GM18505 (cell line): ENCODE data around the gene GTF2A1.

Experiments
- ATAC-seq: cut with Tn5 transposase; IDR thresholded peaks from one replicate; pipeline ENCODE4 v1.9.1; 2021; ENCODE audit not compliant: unreplicated experiment
- POLR2A ChIP-seq: IDR thresholded peaks from 4 replicates; pipeline ENCODE4 v1.6.1; 2011; ENCODE audit warnings: borderline replicate concordance; ENCODE audit not compliant: insufficient read depth, insufficient read length; ENCODE audit errors: extremely low read depth

GTF2A1 gene

DNA sequence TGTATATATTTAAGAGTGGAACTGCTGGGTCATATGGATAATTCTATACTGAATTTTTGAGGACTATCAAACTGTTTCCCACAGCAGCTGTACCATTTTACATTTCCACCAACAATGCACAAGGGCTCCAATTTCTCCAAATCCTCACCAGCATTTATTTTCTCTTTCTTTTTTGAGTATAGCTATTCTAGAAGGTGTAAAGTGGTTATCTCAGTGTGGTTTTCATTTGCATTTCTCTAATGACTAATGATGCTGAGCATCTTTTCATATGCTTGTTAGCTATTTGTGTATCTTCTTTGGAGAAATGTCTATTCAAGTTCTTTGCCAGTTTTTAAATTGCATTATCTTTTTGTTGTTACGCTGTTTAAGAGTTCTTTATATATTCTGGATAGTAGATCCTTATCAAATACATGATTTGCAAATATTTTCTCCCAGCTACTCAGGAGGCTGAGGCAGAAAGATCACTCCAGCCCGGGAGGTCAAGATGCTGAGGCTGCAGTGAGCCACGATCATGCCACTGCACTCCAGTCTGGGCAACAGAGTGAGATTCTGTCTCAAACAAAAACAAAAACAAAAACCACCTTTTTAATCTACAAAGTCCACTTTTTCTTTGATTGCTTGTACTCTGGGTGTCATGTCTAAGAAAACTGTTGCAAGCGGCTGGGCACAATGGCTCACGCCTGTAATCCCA, 32.8 kb downstream of the GTF2A1 start:
- peak; percentile 79 for ATAC-seq
- TF ChIP-seq POLR2A = no peak

DNA sequence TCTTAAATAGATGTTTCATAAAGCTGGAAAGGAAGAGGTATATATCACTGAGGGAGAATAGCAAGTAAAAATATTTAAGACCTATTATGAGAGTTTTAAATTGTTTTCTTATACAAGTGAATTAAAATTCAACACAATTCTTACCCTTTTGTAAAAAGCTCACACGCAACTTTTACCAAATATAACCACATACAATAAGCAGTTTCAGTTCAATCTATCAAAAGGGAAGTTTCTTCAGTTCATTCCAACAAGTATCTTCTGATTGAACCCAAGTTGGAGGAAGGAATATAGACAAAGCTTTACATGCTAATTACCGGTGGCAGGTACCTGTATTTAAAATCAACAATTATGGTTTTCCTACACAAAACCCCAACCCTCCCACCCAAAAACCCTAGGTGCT, 41.1 kb downstream of the GTF2A1 start:
- TF ChIP-seq POLR2A = no peak
- ATAC-seq = no peak

DNA sequence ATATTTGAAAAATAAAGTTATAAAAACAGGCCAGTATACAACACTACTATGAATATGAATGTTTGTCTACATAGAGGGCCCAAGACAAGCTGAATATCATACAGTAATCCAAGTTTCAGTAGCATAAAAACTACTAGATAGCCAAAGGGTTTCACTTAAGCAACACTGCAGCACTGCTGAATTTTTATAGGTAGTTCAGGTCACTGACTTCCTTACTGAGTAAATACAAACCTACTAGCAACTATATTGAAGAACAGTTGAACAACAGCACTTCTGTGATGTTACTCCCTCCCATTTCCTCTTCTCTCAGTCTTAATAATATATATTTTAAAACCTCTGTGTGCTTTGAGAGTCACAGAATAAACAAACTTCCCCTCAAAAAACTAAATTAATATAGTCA, 42.7 kb downstream of the GTF2A1 start:
- TF ChIP-seq POLR2A = no peak
- no peak for ATAC-seq

- TF ChIP-seq POLR2A = no peak
- ATAC-seq = no peak
Measured at GRCh38 chr14:81177225-81177624, 43.5 kb downstream of the GTF2A1 start.

GRCh38 chr14:81176241-81176640, 44.5 kb downstream of the GTF2A1 start:
- TF ChIP-seq POLR2A = no peak
- no peak for ATAC-seq

DNA sequence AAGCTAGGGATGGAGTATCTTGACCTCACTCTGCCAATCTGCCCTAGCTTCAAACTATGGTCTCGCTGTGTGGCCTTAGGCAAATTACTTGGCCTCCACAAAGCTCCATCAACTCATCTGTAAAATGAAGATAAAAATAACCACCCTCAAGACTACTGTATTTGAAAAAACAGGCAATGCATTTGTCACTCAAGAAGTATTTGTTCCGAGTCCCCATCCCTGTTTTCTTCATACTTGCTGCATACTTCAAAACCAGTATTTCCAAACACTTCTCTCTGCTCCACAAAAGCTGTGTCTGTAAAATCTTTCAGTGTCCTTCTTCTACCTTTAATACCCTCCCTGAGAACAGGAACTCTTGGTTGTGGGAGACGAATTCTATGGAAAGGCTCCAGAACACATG, 47.9 kb downstream of the GTF2A1 start:
- no peak for TF ChIP-seq POLR2A
- no peak for ATAC-seq

DNA sequence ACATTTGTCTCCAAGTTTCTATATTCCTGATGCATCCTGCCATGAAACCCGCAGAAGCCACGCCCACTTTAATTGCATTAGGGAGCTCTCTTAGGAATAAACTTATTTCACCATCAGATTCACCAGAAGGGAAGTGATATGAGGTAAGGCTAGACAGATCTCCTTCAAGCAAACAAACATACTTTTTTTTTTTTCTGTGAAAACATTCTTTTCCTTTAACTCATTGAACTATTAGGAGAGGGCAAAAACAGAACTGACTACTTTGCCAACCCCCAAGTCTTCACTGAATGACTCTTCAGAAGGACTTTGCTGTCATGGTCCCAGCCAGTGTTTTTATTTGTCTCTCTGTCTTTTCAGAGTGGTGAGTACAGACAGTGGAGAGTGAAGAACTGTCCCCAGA, 48.4 kb downstream of the GTF2A1 start:
- TF ChIP-seq POLR2A = no peak
- no peak for ATAC-seq

GRCh38 chr14:81170829-81171195, 49.9 kb downstream of the GTF2A1 start:
- no peak for TF ChIP-seq POLR2A
- no peak for ATAC-seq

DNA sequence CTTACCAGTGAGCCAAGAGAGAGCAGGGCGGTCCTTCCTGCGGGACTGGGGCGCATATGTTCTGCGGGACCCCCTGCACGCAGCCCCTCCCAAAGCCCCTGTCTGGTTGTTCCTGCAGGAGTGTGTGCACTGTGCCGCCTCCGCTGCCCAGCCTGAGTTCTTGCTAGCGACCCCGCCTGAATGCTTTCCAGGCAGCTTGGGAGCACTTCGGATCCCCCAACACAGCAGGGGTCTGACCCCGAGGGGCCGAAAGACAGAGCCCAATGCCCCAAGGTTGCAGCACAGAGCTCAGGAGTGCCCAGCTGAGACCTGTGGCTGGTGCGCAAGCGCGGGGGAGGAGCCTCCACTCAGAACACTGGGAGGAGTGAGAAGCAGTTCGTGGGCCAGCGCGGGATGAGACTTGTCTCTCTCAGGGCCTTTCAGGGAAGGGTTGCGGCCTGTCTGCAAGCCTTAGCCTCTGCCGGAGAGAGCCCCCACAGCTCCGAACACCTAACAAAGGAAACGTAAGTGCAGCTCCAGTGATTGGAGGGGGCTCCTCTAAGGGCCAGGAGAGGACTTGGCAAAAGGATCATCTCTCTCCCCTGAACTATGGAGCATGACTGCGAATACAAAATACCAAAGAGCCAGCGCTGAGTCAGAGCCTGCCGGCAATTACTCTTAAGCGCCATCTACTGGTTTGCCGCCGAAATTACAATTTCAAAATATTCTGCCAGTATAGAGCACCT, 50.5 kb downstream of the GTF2A1 start:
- TF ChIP-seq POLR2A = peak; percentile 83
- ATAC-seq = peak; percentile 95

DNA sequence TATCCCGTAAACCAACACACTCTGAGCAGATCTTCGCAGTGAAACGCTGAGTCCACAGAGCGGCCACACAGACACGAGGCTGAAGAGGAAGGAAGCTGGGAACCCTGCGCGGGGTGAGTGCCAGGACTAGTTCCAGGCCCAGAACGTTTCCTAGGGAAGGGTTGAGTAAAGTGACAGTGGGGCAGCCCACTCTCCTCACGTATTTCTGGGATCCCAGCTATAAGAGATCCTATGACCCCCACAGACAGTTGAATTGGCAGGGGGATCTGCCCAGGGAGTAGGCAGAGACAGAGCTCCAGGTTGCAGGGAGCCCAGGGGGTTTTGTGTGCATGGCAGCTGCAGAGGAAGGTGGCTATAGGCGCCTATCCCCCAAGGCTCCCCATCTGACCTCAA, 51.1 kb downstream of the GTF2A1 start:
- peak; percentile 11 for ATAC-seq

DNA sequence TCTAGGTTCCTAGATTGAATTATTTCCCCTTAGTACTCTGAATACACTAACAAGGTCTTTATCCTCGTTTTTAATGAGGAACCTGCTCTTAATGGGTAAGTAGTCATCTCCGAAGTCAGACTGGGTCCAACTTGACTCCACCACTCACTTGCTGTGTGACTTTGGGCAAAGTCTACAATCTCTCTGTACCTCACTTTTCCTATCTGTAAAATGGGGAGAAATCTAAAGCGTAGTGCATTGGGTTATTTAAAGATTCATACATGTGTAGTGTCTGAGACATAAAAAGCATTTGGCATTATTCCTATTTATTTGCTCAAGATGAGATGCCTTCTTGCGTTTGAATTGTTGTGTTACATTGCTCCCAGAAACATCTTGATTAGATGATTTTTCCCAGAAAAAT, 51.5 kb downstream of the GTF2A1 start:
- ATAC-seq = no peak

More for the DNA sequence above, 51.1 kb downstream of the GTF2A1 start:
- no peak for TF ChIP-seq POLR2A

DNA sequence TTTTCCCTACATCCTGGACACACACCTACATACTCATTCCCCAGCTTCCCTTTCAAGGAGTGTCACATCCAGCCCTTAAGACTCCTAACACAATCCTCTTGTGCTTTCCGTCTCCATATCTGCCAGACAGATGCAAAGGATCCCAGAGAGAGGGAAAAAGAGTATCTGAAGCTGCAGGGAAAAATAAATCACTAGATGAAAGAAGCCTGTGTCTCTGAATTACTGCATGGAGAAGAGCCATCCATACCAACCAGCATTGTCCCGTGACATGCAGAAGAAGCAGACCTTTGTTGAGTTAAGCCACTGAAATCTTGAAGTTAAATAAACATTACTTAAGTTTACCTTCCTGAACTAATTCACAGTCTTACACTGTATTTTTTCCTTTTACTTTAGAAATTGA, 54.6 kb downstream of the GTF2A1 start:
- no peak for TF ChIP-seq POLR2A
- no peak for ATAC-seq

More for the DNA sequence above, 51.5 kb downstream of the GTF2A1 start:
- no peak for TF ChIP-seq POLR2A

- no peak for TF ChIP-seq POLR2A
- ATAC-seq = no peak
Measured at GRCh38 chr14:81165188-81165587, 55.6 kb downstream of the GTF2A1 start.

- no peak for TF ChIP-seq POLR2A
- peak; percentile 91 for ATAC-seq
Measured at GRCh38 chr14:81164167-81164774, 56.5 kb downstream of the GTF2A1 start.

DNA sequence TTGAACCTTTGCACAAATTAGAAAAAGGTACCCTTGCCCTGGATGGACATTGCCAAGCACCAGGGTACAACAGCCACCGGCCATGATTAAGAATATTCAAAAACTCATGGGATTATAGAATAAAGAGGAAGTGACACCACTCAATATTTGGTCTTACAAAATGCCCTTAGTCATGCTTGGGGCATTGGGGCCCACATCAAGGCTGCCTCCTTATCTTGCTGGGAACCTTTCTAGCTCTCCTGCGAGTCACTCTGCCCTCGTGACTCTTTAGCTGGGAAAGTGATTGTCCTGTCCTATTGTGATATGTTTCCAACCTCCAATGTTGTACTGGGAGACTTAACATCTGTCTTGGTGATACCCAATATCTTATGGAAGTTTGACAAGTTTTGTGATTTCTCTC, 57.8 kb downstream of the GTF2A1 start:
- TF ChIP-seq POLR2A = no peak
- ATAC-seq = no peak

DNA sequence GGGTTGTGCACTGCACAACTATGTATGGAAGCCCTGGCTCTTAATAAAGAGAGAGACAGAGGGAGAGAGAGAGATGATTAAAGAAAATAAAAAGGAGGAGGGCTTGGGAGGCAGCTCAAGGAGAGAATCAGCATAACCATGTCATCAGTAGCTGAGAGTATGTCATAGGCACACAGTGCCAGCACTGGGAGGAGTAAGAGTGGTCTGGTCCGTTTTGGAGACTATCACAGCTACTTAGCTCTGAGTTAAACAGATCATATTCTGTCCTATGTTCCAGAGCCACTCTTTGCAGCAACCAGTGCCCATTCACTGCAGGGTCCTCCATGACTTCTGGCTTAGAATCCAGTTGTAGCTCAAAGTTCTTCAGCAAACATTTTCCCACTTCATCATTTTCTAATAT, 59.0 kb downstream of the GTF2A1 start:
- TF ChIP-seq POLR2A = no peak
- ATAC-seq = no peak
